Measurements from ENCODE around the gene POFUT2.

The POFUT2 gene

GRCh38 chr21:45299026-45299863, 11.6 kb upstream of the POFUT2 start:
- DNase-seq = no peak
- H3K27ac ChIP-seq = no peak overlapping the region
- no peak for TF ChIP-seq CTCF (IDR thresholded peaks at IDR 0.05; ENCODE audit: low read depth, low read length)
- H3K9me3 ChIP-seq (ENCODE audit: severe bottlenecking) = no peaks in the 10 kb centered on the region
- no peaks in the 10 kb centered on the region for H3K36me3 ChIP-seq
- H3K4me3 ChIP-seq (ENCODE audit: low read depth, low read length) = no peak overlapping the region
- no peaks in the 10 kb centered on the region for H3K27me3 ChIP-seq (ENCODE audit: insufficient read depth, low read depth, severe bottlenecking)

- no peak for TF ChIP-seq CTCF (IDR thresholded peaks at IDR 0.05; ENCODE audit: low read depth, low read length)
- no peak for DNase-seq
- Histone ChIP-seq H3K36me3 (no peaks in the 10 kb centered on the region), H3K4me3 (ENCODE audit: low read depth, low read length) (no peak overlapping the region), H3K9me3 (ENCODE audit: severe bottlenecking) (no peaks in the 10 kb centered on the region), H3K27me3 (ENCODE audit: insufficient read depth, low read depth, severe bottlenecking) (no peaks in the 10 kb centered on the region), H3K27ac (no peak overlapping the region)
Measured at GRCh38 chr21:45297869-45298268, 10.2 kb upstream of the POFUT2 start.

GRCh38 chr21:45297329-45297728, 9.6 kb upstream of the POFUT2 start:
- TF ChIP-seq CTCF (IDR thresholded peaks at IDR 0.05; ENCODE audit: low read depth, low read length) = no peak
- Histone ChIP-seq H3K9me3 (ENCODE audit: severe bottlenecking) (no peaks in the 10 kb centered on the region), H3K4me3 (ENCODE audit: low read depth, low read length) (no peak overlapping the region), H3K36me3 (no peaks in the 10 kb centered on the region), H3K27ac (no peak overlapping the region), H3K27me3 (ENCODE audit: insufficient read depth, low read depth, severe bottlenecking) (no peaks in the 10 kb centered on the region)
- DNase-seq = no peak

- Histone ChIP-seq H3K36me3 (no peaks in the 10 kb centered on the region), H3K9me3 (ENCODE audit: severe bottlenecking) (no peaks in the 10 kb centered on the region), H3K4me3 (ENCODE audit: low read depth, low read length) (no peak overlapping the region), H3K27me3 (ENCODE audit: insufficient read depth, low read depth, severe bottlenecking) (no peaks in the 10 kb centered on the region), H3K27ac (no peak overlapping the region)
- no peak for TF ChIP-seq CTCF (IDR thresholded peaks at IDR 0.05; ENCODE audit: low read depth, low read length)
- no peak for DNase-seq
Measured at GRCh38 chr21:45296638-45297037, 8.9 kb upstream of the POFUT2 start.

GRCh38 chr21:45295576-45296365, 8.1 kb upstream of the POFUT2 start:
- H3K9me3 ChIP-seq (ENCODE audit: severe bottlenecking) = no peaks in the 10 kb centered on the region
- TF ChIP-seq CTCF (IDR thresholded peaks at IDR 0.05; ENCODE audit: low read depth, low read length) = no peak
- no peak overlapping the region for H3K4me3 ChIP-seq (ENCODE audit: low read depth, low read length)
- no peak overlapping the region for H3K27ac ChIP-seq
- DNase-seq = no peak
- no peaks in the 10 kb centered on the region for H3K36me3 ChIP-seq
- H3K27me3 ChIP-seq (ENCODE audit: insufficient read depth, low read depth, severe bottlenecking) = no peaks in the 10 kb centered on the region

Measured in WERI-Rb-1 (cell line).